ENCODE data around the gene PKP3.

- TF ChIP-seq EP300 (IDR thresholded peaks at IDR 0.05): no peak
- no peak for TF ChIP-seq CTCF (IDR thresholded peaks at IDR 0.05)
- TF ChIP-seq POLR2AphosphoS5 (IDR thresholded peaks at IDR 0.05): no peak
- no peak for TF ChIP-seq POLR2A (IDR thresholded peaks at IDR 0.05)
These were observed 26.0 kb upstream of the PKP3 start for GRCh38 chr11:367956-368413.

Measured in upper lobe of left lung (tissue), 4 donors.